IMR-90 (cell line): ENCODE results near the gene BOD1. TPM values are rescaled to one million over a fixed set of nuclear protein-coding genes. Genes with fewer than 3 reads are reported as not detected.

ENCODE experiments used
- ATAC-seq: fragments of 200-7000 bp; cut with Tn5 transposase; 2 replicates; pipeline ENCODE4 v1.9.1; 2020; ENCODE audit warnings: low read depth, mild to moderate bottlenecking, moderate library complexity
- BruUV-seq: library from RNA; stranded (reverse); fragments of 400-500 nt; replicated peaks from 2 replicates; lab custom pipeline; 2021; lab: Mats Ljungman, UMichigan
- CTCF ChIA-PET: fragments of 300-600 bp; formaldehyde crosslinking; extraction: SDS; loops from one replicate; lab custom pipeline; 2021; ENCODE audit warnings: antibody characterized with exemption; lab: Yijun Ruan, JAX
- POLR2A ChIA-PET: fragments of 300-600 bp; sonication (Branson Sonifier 250); formaldehyde crosslinking; loops from one replicate; lab custom pipeline; 2022; ENCODE audit warnings: antibody characterized with exemption; ENCODE audit not compliant: unreplicated experiment; lab: Charles Lee
- DNase-seq: peaks from one replicate; pipeline ENCODE4 v3.0.0; 2013
- H2AFZ ChIP-seq: replicated peaks from 2 replicates; pipeline ENCODE3; 2013; ENCODE audit warnings: low read length, mild to moderate bottlenecking; ENCODE audit not compliant: poor library complexity
- H2AK5ac ChIP-seq: 2 replicates; pipeline ENCODE4 v1.6.1; 2013; ENCODE audit warnings: low read depth, low read length, inconsistent platforms
- H2AK9ac ChIP-seq: replicated peaks from 2 replicates; pipeline ENCODE3; 2013; ENCODE audit warnings: mild to moderate bottlenecking, low read depth, low read length, moderate library complexity; ENCODE audit not compliant: poor library complexity
- H2BK120ac ChIP-seq: 2 replicates; pipeline ENCODE4 v1.6.1; 2013; ENCODE audit warnings: low read depth, low read length, inconsistent platforms
- H2BK15ac ChIP-seq: 3 replicates; pipeline ENCODE4 v1.6.1; 2013; ENCODE audit warnings: low read depth, low read length, inconsistent platforms
- H2BK20ac ChIP-seq: 2 replicates; pipeline ENCODE4 v1.6.1; 2013; ENCODE audit warnings: low read depth, mild to moderate bottlenecking, inconsistent platforms, low read length, moderate library complexity
- H2BK5ac ChIP-seq: 2 replicates; pipeline ENCODE4 v1.6.1; 2013; ENCODE audit warnings: mild to moderate bottlenecking, low read depth, low read length, inconsistent platforms; ENCODE audit not compliant: poor library complexity, severe bottlenecking
- H3K14ac ChIP-seq: replicated peaks from 2 replicates; pipeline ENCODE4 v1.6.1; 2013; ENCODE audit warnings: low read depth, low read length, inconsistent platforms
- H3K18ac ChIP-seq: 2 replicates; pipeline ENCODE4 v1.6.1; 2013; ENCODE audit warnings: low read depth, low read length, control low read depth
- H3K23ac ChIP-seq: 2 replicates; pipeline ENCODE4 v1.6.1; 2013; ENCODE audit warnings: low read depth, low read length, inconsistent platforms
- H3K27ac ChIP-seq: 2 replicates; pipeline ENCODE4 v1.5.1; 2013; ENCODE audit warnings: mild to moderate bottlenecking, control low read depth, low read length; ENCODE audit not compliant: insufficient read depth
- H3K27me3 ChIP-seq: 2 replicates; pipeline ENCODE4 v1.6.1; 2013; ENCODE audit warnings: low read length; ENCODE audit not compliant: control insufficient read depth, insufficient read depth
- H3K36me3 ChIP-seq: 2 replicates; pipeline ENCODE4 v1.6.1; 2013; ENCODE audit warnings: low read length, mixed read lengths; ENCODE audit not compliant: control insufficient read depth, insufficient read depth
- H3K4ac ChIP-seq: 2 replicates; pipeline ENCODE4 v1.6.1; 2013; ENCODE audit warnings: low read depth, low read length, inconsistent platforms
- H3K4me1 ChIP-seq: 2 replicates; pipeline ENCODE4 v1.6.1; 2013; ENCODE audit warnings: low read length, mixed read lengths; ENCODE audit not compliant: control insufficient read depth, insufficient read depth
- H3K4me2 ChIP-seq: 2 replicates; pipeline ENCODE4 v1.6.1; 2013; ENCODE audit warnings: low read depth, mild to moderate bottlenecking, control low read depth, low read length, moderate library complexity
- H3K4me3 ChIP-seq: 2 replicates; pipeline ENCODE4 v1.5.1; 2013; ENCODE audit warnings: low read depth, mild to moderate bottlenecking, control low read depth, low read length, moderate library complexity; ENCODE audit not compliant: insufficient read depth
- H3K56ac ChIP-seq: 2 replicates; pipeline ENCODE4 v1.6.1; 2013; ENCODE audit warnings: low read length, inconsistent platforms; ENCODE audit not compliant: insufficient read depth; ENCODE audit errors: extremely low read depth
- H3K79me1 ChIP-seq, 2 experiments: 2 replicates each; pipeline ENCODE4 v1.6.1; 2013; ENCODE audit warnings: low read length in 2 of 2, inconsistent platforms in 1 of 2, low read depth in 1 of 2
- H3K9ac ChIP-seq: 2 replicates; pipeline ENCODE4 v1.6.1; 2013; ENCODE audit warnings: low read depth, low read length, control low read depth
- H3K9me1 ChIP-seq: 2 replicates; pipeline ENCODE4 v1.6.1; 2013; ENCODE audit warnings: low read length, inconsistent platforms; ENCODE audit not compliant: insufficient read depth
- H3K9me3 ChIP-seq: 2 replicates; pipeline ENCODE4 v1.6.1; 2013; ENCODE audit warnings: low read length; ENCODE audit not compliant: control insufficient read depth, insufficient read depth
- H4K20me1 ChIP-seq: 2 replicates; pipeline ENCODE4 v1.6.1; 2013; ENCODE audit warnings: low read length, inconsistent platforms; ENCODE audit not compliant: insufficient read depth
- H4K5ac ChIP-seq: 2 replicates; pipeline ENCODE4 v1.6.1; 2013; ENCODE audit warnings: mild to moderate bottlenecking, low read depth, low read length, control low read depth
- H4K8ac ChIP-seq, 2 experiments: 2 replicates each; pipeline ENCODE4 v1.6.1; 2013; ENCODE audit warnings: low read depth in 2 of 2, low read length in 2 of 2, control low read depth in 1 of 2, inconsistent platforms in 1 of 2
- H4K91ac ChIP-seq: 2 replicates; pipeline ENCODE4 v1.6.1; 2013; ENCODE audit warnings: low read depth, low read length, inconsistent platforms; ENCODE audit not compliant: insufficient read depth
- CEBPB ChIP-seq: IDR thresholded peaks from 2 replicates; pipeline ENCODE4 v1.6.1; 2012; ENCODE audit warnings: low read depth, low read length, improper control_type of control experiment
- CHD1 ChIP-seq: IDR thresholded peaks from 2 replicates; pipeline ENCODE4 v1.6.1; 2012; ENCODE audit warnings: low read depth, low read length, improper control_type of control experiment
- FOS ChIP-seq: fragments of 150-350 bp; IDR thresholded peaks from 2 replicates; pipeline ENCODE4 v1.6.1; 2016; ENCODE audit warnings: low read depth, low read length
- MAFK ChIP-seq: IDR thresholded peaks from 2 replicates; pipeline ENCODE4 v1.6.1; 2012; ENCODE audit warnings: low read depth, low read length, improper control_type of control experiment
- MAZ ChIP-seq: IDR thresholded peaks from 2 replicates; pipeline ENCODE4 v1.6.1; 2012; ENCODE audit warnings: low read depth, mild to moderate bottlenecking, low read length, improper control_type of control experiment, moderate library complexity, borderline replicate concordance
- NFE2L2 ChIP-seq: fragments of 150-350 bp; IDR thresholded peaks from 2 replicates; pipeline ENCODE4 v1.6.1; 2016; ENCODE audit warnings: low read depth, mild to moderate bottlenecking, low read length
- POLR2A ChIP-seq: IDR thresholded peaks from 2 replicates; pipeline ENCODE4 v1.6.1; 2012; ENCODE audit warnings: mild to moderate bottlenecking, low read depth, low read length
- RAD21 ChIP-seq: IDR thresholded peaks from 2 replicates; pipeline ENCODE4 v1.6.1; 2012; ENCODE audit warnings: low read length, improper control_type of control experiment
- RCOR1 ChIP-seq: IDR thresholded peaks from 2 replicates; pipeline ENCODE4 v1.6.1; 2012; ENCODE audit warnings: mild to moderate bottlenecking, low read length, improper control_type of control experiment; ENCODE audit not compliant: insufficient replicate concordance
- SMC3 ChIP-seq: fragments of 150-350 bp; IDR thresholded peaks from 2 replicates; pipeline ENCODE4 v1.6.1; 2016; ENCODE audit warnings: low read depth, mild to moderate bottlenecking, antibody characterized with exemption, low read length, moderate library complexity
- WGBS, 2 experiments: methylation state at CpG; one replicate each; pipeline versions ENCODE4 v1.1.5 to v1.1.7; 2013; ENCODE audit warnings: missing lambda C conversion rate in 2 of 2; ENCODE audit not compliant: insufficient read length in 1 of 2; ENCODE audit errors: extremely low coverage in 2 of 2; 5-methylcytosine and 5-hydroxymethylcytosine counted together
- dilution Hi-C: fragments of 300-500 bp; cut with HindIII; formaldehyde crosslinking; loops from one replicate; pipeline ENCODE4 v1.14.3; 2018; ENCODE audit warnings: low sequenced_read_pairs; ENCODE audit not compliant: unreplicated experiment
- in situ Hi-C: fragments of 300-500 bp; cut with MboI; formaldehyde crosslinking; loops from 3 replicates; pipeline ENCODE4 v1.14.3; 2019; ENCODE audit warnings: low sequenced_read_pairs, inconsistent platforms, mixed read lengths
- intact Hi-C: fragments of 100-400 bp; cut with micrococcal nuclease; formaldehyde crosslinking; loops from 2 replicates; pipeline ENCODE4 v1.10.0; 2022
- polyA plus RNA-seq, 3 experiments: library from polyadenylated mRNA; depleted of rRNA; stranded (reverse); fragments of >200 nt; gene quantifications; 2 replicates each; pipeline ENCODE4 v1.2.3, GENCODE V29; 2012; ENCODE audit warnings: low replicate concordance in 1 of 3
- total RNA-seq: library from RNA; depleted of rRNA; stranded (reverse); fragments of >200 nt; gene quantifications from 2 replicates; pipeline ENCODE4 v1.2.3, GENCODE V29; 2012
- TF ChIP-seq, protein P1 (sequence below): fragments of 150-350 bp; IDR thresholded peaks from 2 replicates; pipeline ENCODE4 v1.6.1; 2016; ENCODE audit warnings: low read depth, mild to moderate bottlenecking, low read length, moderate library complexity, borderline replicate concordance
- TF ChIP-seq, protein P2 (sequence below): conservative IDR thresholded peaks from 2 replicates; pipeline ENCODE4 v1.5.1; 2012; ENCODE audit warnings: mild to moderate bottlenecking, low read depth, low read length, improper control_type of control experiment
- TF ChIP-seq, protein P3 (sequence below): fragments of 150-350 bp; IDR thresholded peaks from 2 replicates; pipeline ENCODE4 v1.6.1; 2017; ENCODE audit warnings: mild to moderate bottlenecking, antibody characterized with exemption, low read length, low read depth

The BOD1 gene
- total and polyA plus RNA-seq, 2 of the 4 experiments (the other 2 are of a cell fraction) = 57.9 to 71.7 TPM

- H4K91ac ChIP-seq = no peak overlapping the region
- in situ Hi-C loops = loop anchor here (25.0 kb wide), 2 partner anchors 419 to 869 kb away; no protein-coding TSS in a partner anchor
- peak overlapping the region; percentile 16 for H2AFZ ChIP-seq
- peak overlapping the region; percentile 26 for H2BK120ac ChIP-seq
- no peak overlapping the region for H3K56ac ChIP-seq
- peak overlapping the region in 1 of 2 experiments; percentile 19; a peak in 2 of 4 replicates for H4K8ac ChIP-seq
- no peak overlapping the region for H3K23ac ChIP-seq
- H2BK5ac ChIP-seq = no peak overlapping the region
- peak overlapping the region; percentile 55; the same call in 1 of the 2 replicates for H3K27ac ChIP-seq
- ChIA-PET POLR2A (interaction anchor here (0.5 kb wide), 1 partner anchor 104 kb away, joined by 4 read pairs; no protein-coding TSS in a partner anchor), CTCF (interaction anchor here (0.5 to 1.5 kb wide), 7 partner anchors 15 to 290 kb away, joined by 3 to 4 read pairs (median 3); no protein-coding TSS in a partner anchor)
- H3K14ac ChIP-seq = no peak overlapping the region; the same call in 1 of the 2 replicates
- no CpG with 5 or more reads among the region's 17 CpGs for WGBS, 2 experiments
- H4K5ac ChIP-seq = no peak overlapping the region; the same call in 1 of the 2 replicates
- no peak overlapping the region for H3K9ac ChIP-seq
- peak overlapping the region; percentile 82; the same call in 1 of the 2 replicates for H2AK5ac ChIP-seq
- no peaks in the 10 kb centered on the region for H3K79me1 ChIP-seq
- peak overlapping the region; percentile 69; the same call in 1 of the 2 replicates for H2BK20ac ChIP-seq
- peaks cover 7% of the 10 kb centered on the region for H3K9me3 ChIP-seq
- no peak overlapping the region for H3K4me2 ChIP-seq
- H3K18ac ChIP-seq = no peak overlapping the region
- H3K4me1 ChIP-seq = peaks cover 11% of the 10 kb centered on the region; the same call in 1 of the 2 replicates
- no peaks in the 10 kb centered on the region for H4K20me1 ChIP-seq
- H3K9me1 ChIP-seq = peaks cover 8% of the 10 kb centered on the region; the same call in 1 of the 2 replicates
- intact Hi-C loops = no loop called here
- no TSS peak for BruUV-seq
- ATAC-seq = peak; percentile 60
- peak overlapping the region; percentile 5 for H2AK9ac ChIP-seq
- H3K4me3 ChIP-seq = no peak overlapping the region
- dilution Hi-C loops = no loop called here
- DNase-seq = peak; percentile 27
- no peaks in the 10 kb centered on the region for H3K27me3 ChIP-seq
- peak overlapping the region; percentile 46; the same call in 1 of the 2 replicates for H3K4ac ChIP-seq
- H3K36me3 ChIP-seq = no peaks in the 10 kb centered on the region
- H2BK15ac ChIP-seq = 0 out of 3 replicates have a peak overlapping the region, but pooled peaks have one; percentile 30
- TF ChIP-seq POLR2A (no peak), NFE2L2 (no peak), RCOR1 (no peak), FOS (no peak), CEBPB (no peak), MAFK (no peak), MAZ (no peak), CHD1 (no peak), SMC3 (peak; percentile 71), RAD21 (peak; percentile 58)
- TF ChIP-seq, protein P1, sequence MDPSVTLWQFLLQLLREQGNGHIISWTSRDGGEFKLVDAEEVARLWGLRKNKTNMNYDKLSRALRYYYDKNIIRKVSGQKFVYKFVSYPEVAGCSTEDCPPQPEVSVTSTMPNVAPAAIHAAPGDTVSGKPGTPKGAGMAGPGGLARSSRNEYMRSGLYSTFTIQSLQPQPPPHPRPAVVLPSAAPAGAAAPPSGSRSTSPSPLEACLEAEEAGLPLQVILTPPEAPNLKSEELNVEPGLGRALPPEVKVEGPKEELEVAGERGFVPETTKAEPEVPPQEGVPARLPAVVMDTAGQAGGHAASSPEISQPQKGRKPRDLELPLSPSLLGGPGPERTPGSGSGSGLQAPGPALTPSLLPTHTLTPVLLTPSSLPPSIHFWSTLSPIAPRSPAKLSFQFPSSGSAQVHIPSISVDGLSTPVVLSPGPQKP = no peak
- TF ChIP-seq, protein P2, sequence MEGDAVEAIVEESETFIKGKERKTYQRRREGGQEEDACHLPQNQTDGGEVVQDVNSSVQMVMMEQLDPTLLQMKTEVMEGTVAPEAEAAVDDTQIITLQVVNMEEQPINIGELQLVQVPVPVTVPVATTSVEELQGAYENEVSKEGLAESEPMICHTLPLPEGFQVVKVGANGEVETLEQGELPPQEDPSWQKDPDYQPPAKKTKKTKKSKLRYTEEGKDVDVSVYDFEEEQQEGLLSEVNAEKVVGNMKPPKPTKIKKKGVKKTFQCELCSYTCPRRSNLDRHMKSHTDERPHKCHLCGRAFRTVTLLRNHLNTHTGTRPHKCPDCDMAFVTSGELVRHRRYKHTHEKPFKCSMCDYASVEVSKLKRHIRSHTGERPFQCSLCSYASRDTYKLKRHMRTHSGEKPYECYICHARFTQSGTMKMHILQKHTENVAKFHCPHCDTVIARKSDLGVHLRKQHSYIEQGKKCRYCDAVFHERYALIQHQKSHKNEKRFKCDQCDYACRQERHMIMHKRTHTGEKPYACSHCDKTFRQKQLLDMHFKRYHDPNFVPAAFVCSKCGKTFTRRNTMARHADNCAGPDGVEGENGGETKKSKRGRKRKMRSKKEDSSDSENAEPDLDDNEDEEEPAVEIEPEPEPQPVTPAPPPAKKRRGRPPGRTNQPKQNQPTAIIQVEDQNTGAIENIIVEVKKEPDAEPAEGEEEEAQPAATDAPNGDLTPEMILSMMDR = peak; percentile 67
- TF ChIP-seq, protein P3, sequence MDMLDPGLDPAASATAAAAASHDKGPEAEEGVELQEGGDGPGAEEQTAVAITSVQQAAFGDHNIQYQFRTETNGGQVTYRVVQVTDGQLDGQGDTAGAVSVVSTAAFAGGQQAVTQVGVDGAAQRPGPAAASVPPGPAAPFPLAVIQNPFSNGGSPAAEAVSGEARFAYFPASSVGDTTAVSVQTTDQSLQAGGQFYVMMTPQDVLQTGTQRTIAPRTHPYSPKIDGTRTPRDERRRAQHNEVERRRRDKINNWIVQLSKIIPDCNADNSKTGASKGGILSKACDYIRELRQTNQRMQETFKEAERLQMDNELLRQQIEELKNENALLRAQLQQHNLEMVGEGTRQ = peak; percentile 36; the same call in 1 of the 2 replicates
Measured at GRCh38 chr5:173581408-173582215, 34.8 kb downstream of the BOD1 start.
